Measurements from ENCODE around the gene SHH. TPM values are rescaled to one million over a fixed set of nuclear protein-coding genes. Genes with fewer than 3 reads are reported as not detected.

Gene SHH
- total RNA-seq, 1 experiment from 2014 or later = 22.9 TPM

GRCh38 chr7:155761162-155761561 lies 51.1 kb downstream of the SHH start:
- intact Hi-C loops (cut with micrococcal nuclease; ENCODE audit: unreplicated experiment) (no loop called here), in situ Hi-C loops (cut with HindIII; ENCODE audit: low pct_unique_long_range_greater_than_20kb, low sequenced_read_pairs) (no loop called here)
- CTCF ChIA-PET = no interaction called here
- TF ChIP-seq SIN3A (IDR thresholded peaks at IDR 0.05; ENCODE audit: borderline replicate concordance, insufficient read depth, low read depth, low read length) (no peak), TCF7L2 (IDR thresholded peaks at IDR 0.05; ENCODE audit: low read depth, low read length) (no peak)
- Histone ChIP-seq H3K4me1 (ENCODE audit: control insufficient read depth, insufficient read depth, low read length) (no peaks in the 10 kb centered on the region), H3K4me3 (ENCODE audit: low read depth in 2 of 2, low read length in 2 of 2) (no peak overlapping the region), H3K27me3 (ENCODE audit: control insufficient read depth, insufficient read depth, low read length) (no peaks in the 10 kb centered on the region), H3K9me3 (ENCODE audit: control insufficient read depth, insufficient read depth, low read depth, low read length) (no peaks in the 10 kb centered on the region), H3K36me3 (ENCODE audit: control insufficient read depth, insufficient read depth, low read length) (peaks cover 7% of the 10 kb centered on the region; the same call in 1 of the 2 replicates), H3K27ac (ENCODE audit: low read length) (no peak overlapping the region)
- BruUV-seq (replicated peaks) = no TSS peak
- DNase-seq (ENCODE audit: low read depth, low spot score) = no peak
- POLR2A ChIA-PET = no interaction called here
- ATAC-seq = no peak

DNA sequence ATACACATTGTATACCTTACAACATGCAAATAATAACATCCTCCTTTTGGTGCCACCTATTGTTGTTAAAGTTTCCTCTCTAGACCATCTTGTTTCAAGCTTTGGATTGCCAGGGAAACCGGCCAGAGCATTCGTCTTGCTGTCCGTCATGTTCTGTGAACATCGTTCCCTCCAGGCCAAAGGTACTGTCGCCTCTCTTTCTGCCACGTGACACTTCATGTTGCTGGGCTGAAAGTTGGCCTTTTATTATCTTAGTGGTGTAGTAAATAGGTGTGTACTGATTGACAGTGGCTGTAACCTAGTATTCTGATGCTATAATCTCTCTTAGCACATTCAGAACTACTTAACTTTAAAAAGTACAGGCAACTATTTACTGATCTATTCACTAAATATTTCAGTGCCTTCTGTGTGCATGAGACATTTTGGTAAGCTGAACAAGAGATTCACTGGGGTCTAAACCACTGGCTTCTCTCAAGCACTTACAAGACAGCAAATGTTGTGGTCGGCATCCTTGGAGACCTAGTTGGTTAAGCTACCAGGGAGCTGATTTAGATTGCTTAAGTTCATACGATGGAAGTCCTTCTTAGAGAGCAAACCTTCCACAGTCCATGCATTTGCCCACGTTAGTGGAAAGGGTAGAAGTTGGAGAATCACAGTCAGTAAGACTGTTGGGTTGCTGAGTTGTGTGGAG lies 52.4 kb downstream of the SHH start:
- H3K36me3 ChIP-seq (ENCODE audit: control insufficient read depth, insufficient read depth, low read length) = peaks cover 2% of the 10 kb centered on the region; the same call in 1 of the 2 replicates
- no peaks in the 10 kb centered on the region for H3K27me3 ChIP-seq (ENCODE audit: control insufficient read depth, insufficient read depth, low read length)
- H3K4me1 ChIP-seq (ENCODE audit: control insufficient read depth, insufficient read depth, low read length) = no peaks in the 10 kb centered on the region
- ChIA-PET CTCF (no interaction called here), POLR2A (no interaction called here)
- DNase-seq (ENCODE audit: low read depth, low spot score) (no peak), ATAC-seq (no peak)
- H3K4me3 ChIP-seq (ENCODE audit: low read depth in 2 of 2, low read length in 2 of 2) = no peak overlapping the region
- no peak overlapping the region for H3K27ac ChIP-seq (ENCODE audit: low read length)
- BruUV-seq (replicated peaks) = no TSS peak
- intact Hi-C loops (cut with micrococcal nuclease; ENCODE audit: unreplicated experiment) = no loop called here
- no peak for TF ChIP-seq REST (IDR thresholded peaks at IDR 0.05; ENCODE audit: insufficient read depth in 1 of 2, low read depth in 2 of 2, low read length in 1 of 2)
- no peak for TF ChIP-seq TCF7L2 (IDR thresholded peaks at IDR 0.05; ENCODE audit: low read depth, low read length)
- no peak for TF ChIP-seq CTCF (IDR thresholded peaks at IDR 0.05)
- TF ChIP-seq POLR2AphosphoS5 (IDR thresholded peaks at IDR 0.05; ENCODE audit: low read depth, low read length) = no peak
- no peak for TF ChIP-seq SIN3A (IDR thresholded peaks at IDR 0.05; ENCODE audit: borderline replicate concordance, insufficient read depth, low read depth, low read length)
- in situ Hi-C loops (cut with HindIII; ENCODE audit: low pct_unique_long_range_greater_than_20kb, low sequenced_read_pairs) = no loop called here
- H3K9me3 ChIP-seq (ENCODE audit: control insufficient read depth, insufficient read depth, low read depth, low read length) = no peaks in the 10 kb centered on the region

GRCh38 chr7:155758348-155758747 lies 53.9 kb downstream of the SHH start:
- ChIA-PET POLR2A (no interaction called here), CTCF (no interaction called here)
- Histone ChIP-seq H3K4me1 (ENCODE audit: control insufficient read depth, insufficient read depth, low read length) (no peaks in the 10 kb centered on the region), H3K4me3 (ENCODE audit: low read depth in 2 of 2, low read length in 2 of 2) (no peak overlapping the region), H3K9me3 (ENCODE audit: control insufficient read depth, insufficient read depth, low read depth, low read length) (no peaks in the 10 kb centered on the region), H3K27ac (ENCODE audit: low read length) (no peak overlapping the region), H3K36me3 (ENCODE audit: control insufficient read depth, insufficient read depth, low read length) (peaks cover 2% of the 10 kb centered on the region; the same call in 1 of the 2 replicates), H3K27me3 (ENCODE audit: control insufficient read depth, insufficient read depth, low read length) (no peaks in the 10 kb centered on the region)
- ATAC-seq (no peak), DNase-seq (ENCODE audit: low read depth, low spot score) (no peak)
- no TSS peak for BruUV-seq (replicated peaks)
- TF ChIP-seq REST (IDR thresholded peaks at IDR 0.05; ENCODE audit: insufficient read depth in 1 of 2, low read depth in 2 of 2, low read length in 1 of 2) (no peak), TCF7L2 (IDR thresholded peaks at IDR 0.05; ENCODE audit: low read depth, low read length) (no peak), CTCF (IDR thresholded peaks at IDR 0.05) (no peak), POLR2AphosphoS5 (IDR thresholded peaks at IDR 0.05; ENCODE audit: low read depth, low read length) (no peak), SIN3A (IDR thresholded peaks at IDR 0.05; ENCODE audit: borderline replicate concordance, insufficient read depth, low read depth, low read length) (no peak)
- intact Hi-C loops (cut with micrococcal nuclease; ENCODE audit: unreplicated experiment) (no loop called here), in situ Hi-C loops (cut with HindIII; ENCODE audit: low pct_unique_long_range_greater_than_20kb, low sequenced_read_pairs) (no loop called here)

Measured in Panc1 (cell line).